Stimulated activated CD4-positive, alpha-beta T cell treated with anti-CD3 and anti-CD28 coated beads, Interleukin-1b, Interleukin-23, amount 100 ng/mL, for 1 hour (primary cell): ENCODE measurements around the gene VTCN1.

Experiments
- DNase-seq, 2 donors: peaks; one replicate each; pipeline ENCODE4 v3.0.0-alpha.2; 2020; ENCODE audit warnings: low read depth in 2 of 2

Gene VTCN1

GRCh38 chr1:117209094-117209493, 1.6 kb downstream of the VTCN1 start:
- DNase-seq, result no peak

DNA sequence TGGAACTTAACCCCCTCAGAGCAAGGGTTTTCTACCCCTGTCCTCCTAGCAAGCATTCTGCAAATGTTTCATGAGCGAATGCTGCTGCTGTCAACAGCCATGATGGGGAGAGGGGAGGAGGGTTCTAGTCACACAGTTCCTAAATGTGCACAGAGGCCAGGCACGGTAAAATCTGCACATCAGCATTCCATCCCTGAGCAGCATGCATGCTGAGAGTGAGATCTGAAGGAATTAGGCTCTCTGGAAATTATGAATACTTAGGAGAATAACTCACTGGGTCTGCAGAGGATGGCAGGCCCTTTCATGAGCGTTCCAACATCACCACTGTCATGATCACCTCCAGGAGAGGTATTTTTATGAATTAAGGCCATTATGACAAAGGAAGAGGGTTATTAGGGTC, 2.1 kb downstream of the VTCN1 start:
- DNase-seq, result no peak

GRCh38 chr1:117205368-117205767, 5.4 kb downstream of the VTCN1 start:
- DNase-seq, result no peak

DNA sequence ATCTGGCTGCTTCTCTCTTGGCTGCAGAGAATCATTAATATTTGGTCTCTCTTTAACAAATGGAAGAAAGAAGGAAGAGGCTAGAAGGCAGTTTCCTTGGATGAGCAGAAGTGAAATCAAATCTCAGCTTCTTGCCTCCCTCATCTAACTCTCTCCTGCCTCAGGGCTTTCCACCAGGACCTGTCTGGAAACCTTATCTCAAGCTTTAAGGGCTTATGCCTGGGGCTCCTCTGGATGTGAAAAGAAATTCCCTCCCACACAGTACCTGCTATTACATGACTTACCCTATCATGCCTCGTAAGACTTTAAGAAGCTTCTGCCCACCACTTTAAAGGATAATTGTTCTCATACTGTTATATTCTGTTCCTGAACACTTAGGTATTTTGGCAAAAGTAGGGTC, 8.9 kb downstream of the VTCN1 start:
- no peak for DNase-seq

DNA sequence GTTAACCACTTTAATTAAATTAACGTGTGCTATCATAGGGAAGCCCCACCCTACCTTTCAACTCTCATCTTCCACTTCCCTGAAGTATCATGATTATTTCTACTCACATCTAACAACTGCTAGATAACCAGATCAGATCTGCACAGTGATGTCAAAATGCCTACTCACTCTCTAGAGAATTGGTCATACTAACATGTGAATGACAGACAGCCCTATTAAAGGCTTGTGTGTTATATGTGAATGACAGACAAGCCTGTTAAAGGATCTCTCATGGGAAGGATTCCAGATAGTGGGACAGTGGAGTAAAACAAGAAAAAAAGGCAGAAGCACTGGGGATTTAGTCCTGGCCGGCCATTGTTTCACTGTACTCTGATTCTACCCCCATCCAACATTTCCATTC, 12.6 kb downstream of the VTCN1 start:
- no peak for DNase-seq

DNA sequence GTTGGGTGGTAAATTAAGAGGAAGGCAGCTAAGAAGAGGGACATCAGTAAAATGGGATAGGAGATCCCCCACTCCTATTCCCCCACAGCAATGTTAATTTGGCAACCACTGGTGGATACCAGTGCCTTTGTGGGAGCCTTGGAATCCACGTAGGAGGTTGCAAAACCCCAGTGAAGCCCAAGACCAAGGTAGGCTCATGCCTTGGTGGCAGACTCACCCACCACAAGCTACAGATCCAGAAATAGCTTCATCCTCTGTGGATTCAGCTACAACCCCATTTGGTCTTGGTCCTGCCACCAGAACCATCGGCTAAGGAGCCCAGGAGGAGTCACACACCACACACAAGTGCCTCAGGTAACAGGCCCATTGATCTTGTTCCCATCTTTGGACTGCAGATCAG, 21.0 kb downstream of the VTCN1 start:
- no peak for DNase-seq

GRCh38 chr1:117188816-117189437, 21.8 kb downstream of the VTCN1 start:
- no peak for DNase-seq

GRCh38 chr1:117188170-117188815, 22.4 kb downstream of the VTCN1 start:
- DNase-seq, result no peak

GRCh38 chr1:117183112-117183511, 27.6 kb downstream of the VTCN1 start:
- no peak for DNase-seq

- DNase-seq, result no peak
Observed at GRCh38 chr1:117182319-117182718, 28.4 kb downstream of the VTCN1 start.

DNA sequence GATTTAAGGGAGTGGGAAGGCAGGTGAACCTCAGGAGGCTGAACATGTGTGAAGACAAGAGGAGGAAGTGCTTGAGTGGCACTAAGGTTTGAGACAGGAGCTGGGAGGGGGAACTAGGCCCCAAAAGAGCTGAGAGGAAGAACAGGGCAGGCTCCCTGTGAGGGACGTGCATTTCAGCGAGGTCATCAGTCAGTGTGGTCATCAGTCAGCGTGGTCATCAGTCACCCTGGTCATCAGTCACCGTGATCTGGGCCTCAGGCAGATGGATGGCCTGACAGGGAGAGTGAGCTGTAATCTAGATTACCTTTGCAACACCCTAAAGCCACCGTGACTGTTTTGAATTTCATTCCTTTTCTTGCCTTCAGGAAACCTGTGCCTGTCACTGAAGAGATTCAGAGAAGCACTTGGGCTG, 29.1 kb downstream of the VTCN1 start:
- DNase-seq, result no peak

DNA sequence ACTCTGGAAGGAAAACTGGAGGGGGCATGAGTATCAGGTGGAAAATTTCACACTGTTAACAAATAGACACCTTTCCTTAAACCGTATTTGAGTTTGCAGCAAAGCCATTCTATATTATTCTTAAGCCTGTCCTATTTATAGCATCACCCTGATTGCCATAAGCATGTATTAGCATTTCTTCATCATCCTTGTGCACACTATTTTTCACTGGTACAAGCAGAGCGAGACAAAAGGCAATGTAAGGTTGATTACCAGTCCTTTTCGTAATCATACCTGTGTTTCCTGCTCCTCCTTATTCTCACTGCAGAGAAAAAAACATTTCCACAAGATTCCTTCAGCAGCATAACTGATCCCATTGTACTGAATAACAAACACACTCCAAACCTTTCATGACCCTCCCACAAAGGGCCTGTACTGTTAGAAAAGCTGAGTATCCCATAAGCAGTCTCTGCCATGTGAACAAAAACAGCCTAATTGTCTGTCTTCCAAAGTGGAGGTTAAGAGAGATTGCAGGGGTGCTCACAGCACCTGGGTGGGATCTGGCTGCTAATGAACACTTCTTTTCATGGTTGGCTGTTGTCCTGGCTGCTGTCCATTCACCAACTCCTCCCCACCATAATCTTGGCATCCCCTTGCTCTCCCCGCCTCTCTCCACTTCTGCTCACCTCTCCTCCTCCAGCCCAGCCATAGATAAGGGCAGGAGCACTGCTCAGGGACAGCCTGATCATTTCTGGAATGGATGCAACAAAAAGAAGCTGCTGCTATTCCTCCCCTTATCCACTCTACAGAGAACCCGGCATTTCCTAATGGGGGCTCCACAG, 30.4 kb downstream of the VTCN1 start:
- no peak for DNase-seq

GRCh38 chr1:117179471-117179870, 31.3 kb downstream of the VTCN1 start:
- no peak for DNase-seq

GRCh38 chr1:117178756-117179155, 32.0 kb downstream of the VTCN1 start:
- no peak for DNase-seq

GRCh38 chr1:117177376-117177775, 33.4 kb downstream of the VTCN1 start:
- no peak for DNase-seq

DNA sequence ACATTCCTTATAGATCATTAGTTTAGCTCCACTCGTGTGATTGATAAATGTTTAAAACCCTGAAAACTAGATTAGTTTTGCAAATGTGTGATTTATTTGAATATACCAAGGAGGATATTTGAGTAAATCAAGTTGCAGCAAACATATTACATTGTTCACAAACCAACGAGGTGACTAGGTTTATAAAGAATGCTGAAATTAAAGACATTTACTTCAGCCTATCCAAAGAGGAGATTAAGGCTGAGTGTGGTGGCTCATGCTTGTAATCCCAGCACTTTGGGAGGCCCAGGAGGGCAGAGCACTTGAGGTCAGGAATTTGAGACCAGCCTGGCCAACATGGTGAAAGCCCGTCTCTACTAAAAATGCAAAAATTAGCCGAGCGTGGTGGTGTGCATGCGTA, 34.1 kb downstream of the VTCN1 start:
- no peak for DNase-seq

DNA sequence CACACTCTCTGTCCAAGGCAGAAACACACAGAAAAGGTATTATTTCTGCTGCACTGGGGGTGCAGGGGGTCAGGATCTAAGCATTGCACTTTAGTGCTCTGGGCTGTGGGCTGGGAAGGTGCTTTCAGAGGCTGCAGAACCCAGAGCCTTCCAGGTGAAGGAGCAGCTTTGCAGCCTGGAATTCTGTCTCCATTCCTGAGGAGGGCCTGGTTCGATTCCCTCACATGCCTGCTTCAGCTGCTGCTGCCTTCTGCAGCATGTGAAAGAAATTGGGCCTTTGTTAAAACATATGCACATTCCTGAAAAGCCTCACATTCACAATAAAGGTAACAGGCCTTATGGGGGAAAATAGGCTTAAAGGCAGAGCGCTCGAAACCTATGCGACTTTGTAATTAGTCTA, 35.9 kb downstream of the VTCN1 start:
- no peak for DNase-seq

GRCh38 chr1:117173691-117174090, 37.0 kb downstream of the VTCN1 start:
- no peak for DNase-seq

DNA sequence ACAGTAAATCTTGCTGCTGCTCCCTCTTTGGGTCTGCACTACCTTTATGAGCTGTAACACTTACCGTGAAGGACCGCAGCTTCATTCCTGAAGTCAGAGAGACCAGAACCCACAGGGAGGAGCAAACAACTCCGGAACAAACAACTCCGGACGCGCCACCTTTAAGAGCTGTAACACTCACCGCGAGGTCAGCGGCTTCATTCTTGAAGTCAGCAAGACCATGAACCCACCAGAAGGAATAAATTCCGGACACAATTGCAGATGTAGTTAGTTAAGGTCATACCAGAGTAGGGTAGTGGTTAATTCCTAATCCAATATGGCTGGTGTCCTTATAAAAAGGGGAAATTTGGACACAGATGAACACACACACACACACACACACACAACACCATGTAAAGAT, 37.7 kb downstream of the VTCN1 start:
- DNase-seq, result no peak

DNA sequence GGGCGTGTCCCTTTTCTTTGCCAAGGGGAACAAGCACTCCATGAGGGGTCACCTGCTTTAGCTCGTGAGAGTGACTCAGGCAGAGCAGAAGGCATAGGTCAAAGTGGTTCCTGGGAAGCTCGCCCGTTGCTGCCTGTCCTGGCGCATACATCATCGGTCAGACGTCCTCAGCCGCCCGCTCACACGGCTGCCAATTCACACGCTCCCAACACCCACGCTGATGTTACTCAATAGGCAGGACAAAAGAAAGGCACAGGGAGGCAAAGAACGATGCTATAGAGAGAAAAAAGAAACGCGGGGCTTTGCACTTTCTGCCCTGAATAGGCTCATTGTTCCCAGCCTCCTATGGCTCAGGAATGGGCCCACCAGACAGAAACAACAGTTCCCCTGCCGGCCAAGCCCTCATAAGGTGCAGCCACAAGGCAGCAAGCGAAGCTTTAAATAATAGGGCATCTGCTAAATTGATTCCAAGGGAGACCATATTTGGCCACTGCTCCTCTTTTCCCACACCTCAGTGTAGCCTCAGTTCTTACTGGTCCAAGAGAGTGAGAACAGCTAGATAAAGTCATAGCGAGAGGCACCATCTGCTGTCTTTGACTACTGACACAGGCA, 38.7 kb downstream of the VTCN1 start:
- no peak for DNase-seq

DNA sequence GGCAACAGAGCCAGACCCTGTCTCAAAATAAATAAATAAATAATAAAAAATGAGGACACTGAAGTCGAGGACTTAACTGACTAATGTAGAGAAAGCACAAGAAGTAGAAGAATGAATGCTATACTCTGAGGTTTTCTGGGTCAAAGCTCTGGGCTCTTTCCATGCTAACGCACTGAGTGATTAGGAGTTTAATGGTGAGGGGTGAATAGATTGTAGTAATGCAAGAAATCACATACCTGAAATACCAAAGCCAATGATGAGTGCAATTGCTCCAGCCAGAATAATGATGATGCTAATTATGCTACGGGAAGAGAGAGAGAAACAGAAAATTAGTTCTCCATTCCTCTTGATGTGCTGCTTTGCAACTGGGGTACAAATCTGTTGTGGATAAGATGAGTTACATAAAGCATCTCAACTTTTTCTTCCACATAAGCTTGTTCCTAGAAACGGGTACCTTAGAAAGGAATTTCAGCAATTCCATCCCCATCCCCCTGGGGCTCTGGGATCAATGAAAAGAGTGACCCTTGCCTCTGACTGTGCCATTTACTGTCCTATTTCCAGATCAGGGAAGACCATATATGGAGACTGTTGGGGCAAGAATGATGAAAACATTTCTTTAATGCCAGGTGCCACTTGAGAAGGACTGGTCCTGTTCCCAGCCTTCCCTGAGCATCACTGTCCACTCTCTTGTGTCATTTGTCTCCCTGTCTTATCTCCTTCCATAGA, 40.7 kb downstream of the VTCN1 start:
- DNase-seq, result no peak

DNA sequence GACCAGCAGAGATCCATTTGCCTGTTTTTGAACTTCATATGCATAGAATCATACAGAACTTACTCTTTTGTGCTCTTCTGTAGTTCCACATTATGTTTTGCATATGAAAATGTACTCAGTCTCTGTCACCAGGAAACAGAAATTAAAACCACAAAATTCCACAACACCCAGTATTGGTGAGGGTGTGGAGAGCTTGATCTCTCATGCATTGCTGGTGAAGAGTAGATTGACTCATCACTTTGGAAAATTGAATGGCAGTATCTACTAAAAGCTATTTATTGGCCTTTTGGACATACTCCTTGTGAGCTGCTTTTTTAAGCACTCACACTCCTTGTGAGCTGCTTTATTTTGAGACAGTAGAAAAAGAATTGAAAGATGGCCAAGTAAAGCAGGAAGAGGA, 43.3 kb downstream of the VTCN1 start:
- DNase-seq, result no peak
